Neural progenitor cell (in vitro differentiated cells): Measurements from ENCODE around the gene SRSF12. TPM values are rescaled to one million over a fixed set of nuclear protein-coding genes. Genes with fewer than 3 reads are reported as not detected.

Source experiments
- DNase-seq: peaks from one replicate; pipeline ENCODE4 v3.0.0-alpha.2; 2016; ENCODE audit warnings: low spot score
- H2AFZ ChIP-seq: fragments of 200-600 bp; sonication (generic); replicated peaks from 2 replicates; pipeline ENCODE4 v1.6.1; 2016; ENCODE audit warnings: antibody characterized with exemption
- H3F3A ChIP-seq: fragments of 200-600 bp; sonication (generic); 2 replicates; pipeline ENCODE4 v1.6.1; 2016; ENCODE audit warnings: antibody characterized with exemption, low read depth
- H3K27ac ChIP-seq: fragments of 200-600 bp; sonication (generic); 2 replicates; pipeline ENCODE4 v1.5.1; 2016; ENCODE audit warnings: mild to moderate bottlenecking
- H3K27me3 ChIP-seq: fragments of 200-600 bp; sonication (generic); 2 replicates; pipeline ENCODE4 v1.6.1; 2016; ENCODE audit warnings: mild to moderate bottlenecking, moderate library complexity
- H3K36me3 ChIP-seq: fragments of 200-600 bp; sonication (generic); 2 replicates; pipeline ENCODE4 v1.5.1; 2016
- H3K4me1 ChIP-seq: fragments of 200-600 bp; sonication (generic); 2 replicates; pipeline ENCODE4 v1.6.1; 2016; ENCODE audit warnings: mixed run types
- H3K4me2 ChIP-seq: fragments of 200-600 bp; sonication (generic); 2 replicates; pipeline ENCODE4 v1.6.1; 2016
- H3K4me3 ChIP-seq: fragments of 200-600 bp; sonication (generic); 2 replicates; pipeline ENCODE4 v1.5.1; 2016
- H3K79me2 ChIP-seq: fragments of 200-600 bp; sonication (generic); 2 replicates; pipeline ENCODE4 v1.6.1; 2016; ENCODE audit warnings: low read depth
- H3K9ac ChIP-seq: fragments of 200-600 bp; sonication (generic); 2 replicates; pipeline ENCODE4 v1.6.1; 2016
- H3K9me3 ChIP-seq: fragments of 200-600 bp; sonication (generic); 2 replicates; pipeline ENCODE4 v1.5.1; 2016; ENCODE audit warnings: low read depth
- H4K20me1 ChIP-seq: fragments of 200-600 bp; sonication (generic); 2 replicates; pipeline ENCODE4 v1.6.1; 2016; ENCODE audit warnings: low read depth
- H3K27ac Mint-ChIP-seq: 3 replicates; pipeline ENCODE4 v1.8.0; 2021; ENCODE audit warnings: mixed read lengths
- H3K27me3 Mint-ChIP-seq: 2 replicates; pipeline ENCODE4 v1.8.0; 2022; ENCODE audit warnings: low read depth, mild to moderate bottlenecking, inconsistent platforms, moderate library complexity, mixed read lengths; ENCODE audit not compliant: insufficient read depth
- H3K36me3 Mint-ChIP-seq: 3 replicates; pipeline ENCODE4 v1.8.0; 2021; ENCODE audit warnings: mixed read lengths
- H3K4me1 Mint-ChIP-seq: 3 replicates; pipeline ENCODE4 v1.8.0; 2021; ENCODE audit warnings: mixed read lengths
- H3K4me3 Mint-ChIP-seq: 3 replicates; pipeline ENCODE4 v1.8.0; 2021; ENCODE audit warnings: mild to moderate bottlenecking, moderate library complexity, mixed read lengths
- H3K9me3 Mint-ChIP-seq: 3 replicates; pipeline ENCODE4 v1.8.0; 2020; ENCODE audit warnings: mixed read lengths
- EZH2 ChIP-seq: fragments of 200-600 bp; sonication (generic); IDR thresholded peaks from 2 replicates; pipeline ENCODE4 v1.6.1; 2017; ENCODE audit warnings: antibody characterized with exemption, mild to moderate bottlenecking, moderate library complexity
- EZH2phosphoT487 ChIP-seq: fragments of 200-600 bp; sonication (generic); IDR thresholded peaks from 2 replicates; pipeline ENCODE4 v1.6.1; 2017; ENCODE audit warnings: antibody characterized with exemption
- total RNA-seq: library from RNA; depleted of rRNA; stranded (reverse); fragments of >200 nt; gene quantifications from 2 replicates; pipeline ENCODE4 v1.2.3, GENCODE V29; 2015; ENCODE audit warnings: low replicate concordance
- TF ChIP-seq, protein P1 (sequence below): fragments of 200-600 bp; sonication (generic); IDR thresholded peaks from 2 replicates; pipeline ENCODE4 v1.5.1; 2017; ENCODE audit warnings: antibody characterized with exemption, mild to moderate bottlenecking

The SRSF12 gene
- total RNA-seq, 1 donor from 2014 or later = 23.2 TPM

DNA sequence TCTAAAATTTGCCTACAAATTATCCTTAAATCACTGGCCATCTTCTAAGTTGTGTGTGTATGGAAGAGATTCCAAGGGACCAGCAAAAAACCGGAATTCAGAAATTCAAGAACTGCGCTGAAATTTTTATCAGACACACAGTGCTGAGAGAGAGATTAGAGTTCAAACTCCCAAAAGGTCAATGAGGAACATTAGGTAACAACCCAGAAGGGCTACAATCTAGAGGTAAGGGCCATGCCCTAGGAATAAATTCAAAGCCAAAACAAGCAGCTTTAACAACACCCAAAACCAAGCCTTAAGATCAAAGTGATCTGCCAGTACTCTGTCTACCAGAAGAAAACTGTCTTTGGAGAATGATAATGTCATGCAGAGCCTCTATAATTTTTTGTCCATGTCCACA is 17.8 kb downstream of the SRSF12 start:
- no peaks in the 10 kb centered on the region for H3K4me1 Mint-ChIP-seq
- peaks cover 5% of the 10 kb centered on the region for H4K20me1 ChIP-seq
- H3K79me2 ChIP-seq = no peaks in the 10 kb centered on the region
- no peak overlapping the region for H3K4me3 ChIP-seq
- H3K4me3 Mint-ChIP-seq = no peak overlapping the region
- no peaks in the 10 kb centered on the region for H3K9me3 Mint-ChIP-seq
- no peaks in the 10 kb centered on the region for H3F3A ChIP-seq
- DNase-seq = no peak
- peaks cover 6% of the 10 kb centered on the region for H3K36me3 Mint-ChIP-seq
- no peak overlapping the region for H2AFZ ChIP-seq
- no peak overlapping the region for H3K9ac ChIP-seq
- H3K4me1 ChIP-seq = no peaks in the 10 kb centered on the region
- no peaks in the 10 kb centered on the region for H3K27me3 Mint-ChIP-seq
- H3K4me2 ChIP-seq = no peak overlapping the region
- no peaks in the 10 kb centered on the region for H3K27me3 ChIP-seq
- H3K27ac Mint-ChIP-seq = no peak overlapping the region
- TF ChIP-seq, protein P1, sequence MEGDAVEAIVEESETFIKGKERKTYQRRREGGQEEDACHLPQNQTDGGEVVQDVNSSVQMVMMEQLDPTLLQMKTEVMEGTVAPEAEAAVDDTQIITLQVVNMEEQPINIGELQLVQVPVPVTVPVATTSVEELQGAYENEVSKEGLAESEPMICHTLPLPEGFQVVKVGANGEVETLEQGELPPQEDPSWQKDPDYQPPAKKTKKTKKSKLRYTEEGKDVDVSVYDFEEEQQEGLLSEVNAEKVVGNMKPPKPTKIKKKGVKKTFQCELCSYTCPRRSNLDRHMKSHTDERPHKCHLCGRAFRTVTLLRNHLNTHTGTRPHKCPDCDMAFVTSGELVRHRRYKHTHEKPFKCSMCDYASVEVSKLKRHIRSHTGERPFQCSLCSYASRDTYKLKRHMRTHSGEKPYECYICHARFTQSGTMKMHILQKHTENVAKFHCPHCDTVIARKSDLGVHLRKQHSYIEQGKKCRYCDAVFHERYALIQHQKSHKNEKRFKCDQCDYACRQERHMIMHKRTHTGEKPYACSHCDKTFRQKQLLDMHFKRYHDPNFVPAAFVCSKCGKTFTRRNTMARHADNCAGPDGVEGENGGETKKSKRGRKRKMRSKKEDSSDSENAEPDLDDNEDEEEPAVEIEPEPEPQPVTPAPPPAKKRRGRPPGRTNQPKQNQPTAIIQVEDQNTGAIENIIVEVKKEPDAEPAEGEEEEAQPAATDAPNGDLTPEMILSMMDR = no peak
- no peak for TF ChIP-seq EZH2
- TF ChIP-seq EZH2phosphoT487 = no peak
- peaks cover 24% of the 10 kb centered on the region for H3K36me3 ChIP-seq
- H3K27ac ChIP-seq = no peak overlapping the region
- H3K9me3 ChIP-seq = no peaks in the 10 kb centered on the region

DNA sequence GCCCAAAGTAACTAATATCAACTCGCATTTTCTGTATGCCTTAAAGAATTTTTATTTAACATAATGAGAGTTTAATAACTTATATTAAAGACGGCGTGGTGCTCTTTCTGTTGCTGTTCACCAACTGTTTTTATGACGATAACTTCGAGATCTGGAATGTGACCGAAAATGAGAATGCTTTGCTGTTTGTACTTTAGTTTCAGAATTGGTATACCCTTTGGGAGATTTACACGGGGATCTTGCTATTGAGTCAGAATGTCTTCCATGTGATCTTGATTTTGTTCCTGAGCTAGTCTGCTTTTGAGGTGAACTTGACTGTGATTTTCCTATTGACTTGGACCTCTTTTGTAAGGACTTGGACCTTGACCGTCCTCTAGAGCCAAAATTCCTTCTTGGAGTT is 19.4 kb downstream of the SRSF12 start:
- Mint-ChIP-seq H3K4me1 (no peaks in the 10 kb centered on the region), H3K4me3 (no peak overlapping the region), H3K9me3 (no peaks in the 10 kb centered on the region), H3K36me3 (peaks cover 3% of the 10 kb centered on the region), H3K27me3 (no peaks in the 10 kb centered on the region), H3K27ac (no peak overlapping the region)
- Histone ChIP-seq H3K9ac (no peak overlapping the region), H3K27me3 (no peaks in the 10 kb centered on the region), H3K27ac (no peak overlapping the region), H3F3A (no peaks in the 10 kb centered on the region), H3K4me3 (no peak overlapping the region), H3K79me2 (no peaks in the 10 kb centered on the region), H3K9me3 (no peaks in the 10 kb centered on the region), H3K36me3 (peaks cover 16% of the 10 kb centered on the region), H2AFZ (no peak overlapping the region), H3K4me2 (no peak overlapping the region), H3K4me1 (no peaks in the 10 kb centered on the region), H4K20me1 (peaks cover 5% of the 10 kb centered on the region)
- no peak for DNase-seq
- TF ChIP-seq EZH2 = no peak
- no peak for TF ChIP-seq EZH2phosphoT487
- TF ChIP-seq, protein P1 = no peak

DNA sequence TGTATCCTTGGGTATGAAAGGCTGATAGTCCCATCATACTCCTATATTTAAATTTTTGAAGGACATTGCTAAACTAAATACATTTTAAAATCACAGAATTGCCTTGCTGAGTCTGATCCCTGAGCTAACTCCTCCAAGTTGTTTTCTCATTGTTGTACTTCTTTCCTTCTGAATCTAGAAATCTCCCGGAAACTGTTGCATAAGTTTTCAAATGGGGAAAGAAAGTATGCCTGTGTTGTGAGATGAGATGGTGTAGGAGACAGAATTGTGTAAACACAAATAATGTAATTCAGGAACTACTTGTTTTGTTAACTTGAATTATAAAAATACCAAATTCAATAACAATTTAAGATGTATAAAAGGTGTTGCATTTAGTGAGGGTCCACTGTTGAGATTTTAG is 30.0 kb downstream of the SRSF12 start:
- Histone ChIP-seq H2AFZ (no peak overlapping the region), H3K27ac (no peak overlapping the region), H3F3A (peaks cover 32% of the 10 kb centered on the region), H3K9me3 (no peaks in the 10 kb centered on the region), H3K79me2 (peaks cover 26% of the 10 kb centered on the region), H3K4me3 (no peak overlapping the region), H3K4me2 (no peak overlapping the region), H3K4me1 (peaks cover 11% of the 10 kb centered on the region), H3K36me3 (peaks cover 10% of the 10 kb centered on the region), H3K9ac (no peak overlapping the region), H3K27me3 (no peaks in the 10 kb centered on the region), H4K20me1 (peaks cover 43% of the 10 kb centered on the region)
- TF ChIP-seq EZH2 (no peak), EZH2phosphoT487 (no peak)
- TF ChIP-seq, protein P1 = no peak
- H3K4me3 Mint-ChIP-seq = no peak overlapping the region
- no peak overlapping the region for H3K27ac Mint-ChIP-seq
- peaks cover 2% of the 10 kb centered on the region for H3K27me3 Mint-ChIP-seq
- no peak for DNase-seq
- no peaks in the 10 kb centered on the region for H3K9me3 Mint-ChIP-seq
- H3K4me1 Mint-ChIP-seq = peaks cover 14% of the 10 kb centered on the region
- H3K36me3 Mint-ChIP-seq = peaks cover 18% of the 10 kb centered on the region
